HuH-7.5 (cell line): Measurements from ENCODE around the gene SNUPN.
A peak's percentile ranks its signal among the peaks of the same experiment; 100 is the strongest.

ENCODE experiments used
- DNase-seq: peaks from one replicate; pipeline ENCODE4 v3.0.0; 2011; ENCODE audit warnings: low spot score

SNUPN gene

GRCh38 chr15:75654201-75654907 is 28.8 kb upstream of the SNUPN start:
- no peak for DNase-seq

GRCh38 chr15:75653347-75653913 is 27.9 kb upstream of the SNUPN start:
- DNase-seq = no peak

- DNase-seq = no peak
Observed at GRCh38 chr15:75651810-75652543, 26.5 kb upstream of the SNUPN start.

GRCh38 chr15:75650908-75651809 is 25.6 kb upstream of the SNUPN start:
- DNase-seq = peak; percentile 68

GRCh38 chr15:75649848-75650247 is 24.3 kb upstream of the SNUPN start:
- DNase-seq = no peak

GRCh38 chr15:75649045-75649761 is 23.7 kb upstream of the SNUPN start:
- DNase-seq = no peak

GRCh38 chr15:75648156-75649000 is 22.9 kb upstream of the SNUPN start:
- peak; percentile 86 for DNase-seq

- DNase-seq = peak; percentile 90
Observed at GRCh38 chr15:75647370-75648155, 22.0 kb upstream of the SNUPN start, which contains the start of gene SNX33. TSS of gene SNX33 (plus strand) at chr15:75647912. CDS start at chr15:75649103, 1,191 bp downstream.

- DNase-seq = peak; percentile 67
Observed at GRCh38 chr15:75646944-75647364, 21.4 kb upstream of the SNUPN start.

GRCh38 chr15:75646112-75646943 is 20.8 kb upstream of the SNUPN start:
- no peak for DNase-seq

- no peak for DNase-seq
Observed at GRCh38 chr15:75644376-75644775, 18.9 kb upstream of the SNUPN start.

- no peak for DNase-seq
Observed at GRCh38 chr15:75641603-75642002, 16.1 kb upstream of the SNUPN start.

GRCh38 chr15:75641179-75641503 is 15.6 kb upstream of the SNUPN start:
- DNase-seq = no peak

- DNase-seq = peak; percentile 75
Observed at GRCh38 chr15:75640483-75641178, 15.1 kb upstream of the SNUPN start.

GRCh38 chr15:75639709-75640482 is 14.4 kb upstream of the SNUPN start, which contains the start of gene IMP3:
TSS of gene IMP3 (minus strand) at chr15:75640224. CDS start at chr15:75640168, 56 bp downstream.
- peak; percentile 98 for DNase-seq

- DNase-seq = no peak
Observed at GRCh38 chr15:75639191-75639708, 13.7 kb upstream of the SNUPN start.
